Astrocyte of the cerebellum (primary cell): ENCODE measurements around the gene TCEANC2.

Source experiments
- DNase-seq: peaks from one replicate; pipeline ENCODE4 v3.0.0-alpha.2; 2011; ENCODE audit warnings: low read depth
- H3K4me3 ChIP-seq: 2 replicates; pipeline ENCODE4 v1.5.1; 2011; ENCODE audit warnings: mild to moderate bottlenecking, low read depth, low read length, moderate library complexity
- in situ Hi-C: cut with HindIII; loops from 2 replicates; pipeline ENCODE4 v1.10.0; 2017; ENCODE audit warnings: low sequenced_read_pairs
- TF ChIP-seq, protein P1 (sequence below): IDR thresholded peaks from 2 replicates; pipeline ENCODE4 v1.5.1; 2012; ENCODE audit warnings: low read length, low read depth, moderate library complexity, mild to moderate bottlenecking; ENCODE audit errors: missing control alignments

TCEANC2 gene

DNA sequence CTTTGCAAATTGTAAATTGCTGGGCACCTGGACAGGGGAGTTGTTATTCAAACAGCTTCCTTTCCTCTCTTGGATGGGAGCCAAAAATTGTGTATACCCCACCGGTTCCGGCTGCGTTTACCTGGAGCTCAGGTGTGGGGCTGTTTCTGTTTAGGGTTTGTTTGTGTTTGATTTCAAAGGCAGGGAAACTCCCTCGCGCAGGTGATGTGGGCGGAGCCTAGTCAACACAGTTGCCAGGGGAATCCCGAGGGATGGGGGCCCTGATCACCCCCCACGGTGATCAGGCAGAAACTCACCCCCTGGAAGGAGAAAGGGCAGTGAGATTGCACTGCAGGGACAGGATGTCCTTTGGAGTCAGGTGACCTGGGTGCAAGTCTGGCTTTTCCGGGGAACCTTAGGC is 71.1 kb downstream of the TCEANC2 start:
- DNase-seq, result no peak
- in situ Hi-C loops, result no loop called here

DNA sequence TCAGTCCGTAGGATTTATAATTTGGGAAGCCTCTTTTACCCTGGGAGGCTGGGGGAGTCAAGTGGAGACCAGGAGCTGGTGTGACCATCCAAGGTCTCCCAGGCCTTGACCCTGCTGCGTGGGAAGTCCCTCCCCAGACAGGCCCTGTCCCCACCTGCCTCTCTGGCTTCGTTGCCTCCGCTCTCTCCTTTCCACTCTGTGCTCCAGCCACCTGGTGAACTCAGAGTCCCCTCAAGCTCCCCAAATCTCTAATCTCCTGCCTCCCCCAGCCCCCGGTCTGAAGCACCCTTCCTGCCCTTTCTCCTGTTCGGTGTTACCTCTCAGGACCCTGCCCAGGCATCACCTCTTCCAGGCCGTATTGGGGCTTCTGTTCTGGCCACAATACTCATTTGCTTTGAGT is 71.5 kb downstream of the TCEANC2 start:
- TF ChIP-seq, protein P1, sequence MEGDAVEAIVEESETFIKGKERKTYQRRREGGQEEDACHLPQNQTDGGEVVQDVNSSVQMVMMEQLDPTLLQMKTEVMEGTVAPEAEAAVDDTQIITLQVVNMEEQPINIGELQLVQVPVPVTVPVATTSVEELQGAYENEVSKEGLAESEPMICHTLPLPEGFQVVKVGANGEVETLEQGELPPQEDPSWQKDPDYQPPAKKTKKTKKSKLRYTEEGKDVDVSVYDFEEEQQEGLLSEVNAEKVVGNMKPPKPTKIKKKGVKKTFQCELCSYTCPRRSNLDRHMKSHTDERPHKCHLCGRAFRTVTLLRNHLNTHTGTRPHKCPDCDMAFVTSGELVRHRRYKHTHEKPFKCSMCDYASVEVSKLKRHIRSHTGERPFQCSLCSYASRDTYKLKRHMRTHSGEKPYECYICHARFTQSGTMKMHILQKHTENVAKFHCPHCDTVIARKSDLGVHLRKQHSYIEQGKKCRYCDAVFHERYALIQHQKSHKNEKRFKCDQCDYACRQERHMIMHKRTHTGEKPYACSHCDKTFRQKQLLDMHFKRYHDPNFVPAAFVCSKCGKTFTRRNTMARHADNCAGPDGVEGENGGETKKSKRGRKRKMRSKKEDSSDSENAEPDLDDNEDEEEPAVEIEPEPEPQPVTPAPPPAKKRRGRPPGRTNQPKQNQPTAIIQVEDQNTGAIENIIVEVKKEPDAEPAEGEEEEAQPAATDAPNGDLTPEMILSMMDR, result no peak
- in situ Hi-C loops, result no loop called here
- H3K4me3 ChIP-seq, result no peak overlapping the region

More for the DNA sequence above, 71.1 kb downstream of the TCEANC2 start:
- TF ChIP-seq, protein P1, result no peak
- no peak overlapping the region for H3K4me3 ChIP-seq

DNA sequence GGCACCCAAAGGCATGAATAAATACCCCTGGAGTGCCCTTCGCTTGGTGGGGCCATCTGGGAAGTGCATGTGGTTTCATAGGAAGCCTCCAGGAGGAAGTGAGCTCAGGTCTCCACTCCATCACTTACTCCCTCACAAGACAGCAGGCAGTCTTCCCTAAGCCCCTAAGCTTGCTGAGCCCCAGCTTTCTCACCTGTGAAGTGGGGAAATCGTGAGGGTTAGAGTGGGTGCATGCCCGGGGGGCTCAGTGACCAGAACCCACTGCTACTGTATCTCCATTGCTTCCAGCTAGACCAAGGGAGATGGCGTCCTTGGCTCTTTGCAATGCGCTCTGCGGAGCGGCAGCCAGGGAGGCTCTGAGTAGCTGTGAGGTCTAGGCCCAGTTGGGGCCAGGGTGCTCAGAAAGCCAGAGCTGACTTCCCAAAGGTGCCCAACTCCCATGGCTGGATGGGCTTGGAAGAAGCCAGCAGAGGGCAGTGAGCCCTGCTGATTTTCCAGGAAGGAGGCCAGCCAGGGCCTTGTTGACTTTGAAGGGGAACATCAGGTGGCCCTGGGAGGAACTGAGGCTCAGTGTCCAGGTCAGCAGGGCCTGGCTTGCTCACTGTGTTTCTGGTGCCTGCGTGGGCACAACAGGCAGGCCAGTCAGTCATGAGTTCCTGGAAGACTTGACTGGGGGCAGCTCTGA is 72.1 kb downstream of the TCEANC2 start:
- in situ Hi-C loops, result no loop called here
- DNase-seq, result no peak
- TF ChIP-seq, protein P1, result peak; percentile 24
- H3K4me3 ChIP-seq, result no peak overlapping the region

More for the DNA sequence above, 71.5 kb downstream of the TCEANC2 start:
- DNase-seq, result no peak

DNA sequence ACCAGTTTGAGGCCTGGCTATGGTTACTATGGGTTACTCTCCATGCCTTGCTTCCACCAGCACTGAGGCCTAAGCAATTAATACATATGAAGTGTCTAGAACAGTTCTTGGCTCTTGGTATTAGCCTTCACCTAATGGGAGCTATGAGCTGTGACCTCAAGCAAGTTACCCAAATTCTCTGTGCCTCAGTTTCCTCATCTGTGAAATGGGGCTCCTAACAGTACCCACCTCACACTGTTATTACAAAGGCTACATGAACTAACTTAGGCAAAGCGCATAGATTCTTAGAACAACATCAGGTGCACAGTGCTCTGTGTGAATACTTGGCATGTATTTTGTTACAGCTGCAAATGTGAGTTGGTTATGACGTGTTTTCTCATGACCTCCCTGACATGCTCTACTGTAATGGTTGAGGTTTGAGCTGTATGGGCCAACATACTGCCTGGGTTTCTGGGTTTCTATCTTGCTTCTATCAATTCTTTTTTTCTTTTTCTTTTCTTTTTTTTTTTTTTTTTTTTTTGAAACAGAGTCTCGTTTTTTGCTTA is 72.9 kb downstream of the TCEANC2 start:
- no peak for DNase-seq
- H3K4me3 ChIP-seq, result no peak overlapping the region
- in situ Hi-C loops, result no loop called here

DNA sequence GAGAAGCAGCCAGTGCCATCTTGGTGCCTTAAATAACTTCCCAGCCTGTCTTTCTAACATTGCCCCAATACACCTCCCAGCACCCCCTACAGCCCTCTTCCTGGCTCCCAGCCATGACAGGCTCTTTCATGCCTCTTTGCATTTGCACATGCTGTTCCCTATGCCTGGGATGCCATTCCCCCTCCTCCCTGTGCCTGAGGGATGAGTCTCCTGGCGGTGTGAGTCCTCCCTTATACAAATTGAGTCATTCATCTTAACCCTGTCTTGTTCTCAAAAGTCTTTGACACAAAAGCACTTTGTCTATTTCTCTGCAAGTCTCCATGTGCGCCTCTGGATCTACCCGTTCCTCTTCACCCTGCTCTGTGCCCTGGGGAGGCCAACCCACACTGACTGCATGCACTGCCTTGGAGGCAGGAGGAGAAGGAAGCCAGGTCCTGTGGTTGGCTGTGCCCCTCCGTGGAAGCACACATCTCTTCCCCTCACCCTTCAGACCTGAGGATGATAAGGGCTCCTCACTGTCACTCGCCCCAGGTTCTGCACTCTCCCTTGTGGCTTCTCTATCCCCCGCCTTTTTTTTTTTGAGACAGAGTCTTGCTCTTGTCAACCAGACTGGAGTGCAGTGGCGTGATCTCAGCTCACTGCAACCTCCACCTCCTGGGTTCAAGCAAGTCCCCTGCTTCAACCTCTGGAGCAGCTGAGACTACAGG is 74.3 kb downstream of the TCEANC2 start:
- in situ Hi-C loops, result no loop called here
- no peak overlapping the region for H3K4me3 ChIP-seq
- TF ChIP-seq, protein P1, result no peak
- no peak for DNase-seq

More for the DNA sequence above, 72.9 kb downstream of the TCEANC2 start:
- TF ChIP-seq, protein P1, result no peak

DNA sequence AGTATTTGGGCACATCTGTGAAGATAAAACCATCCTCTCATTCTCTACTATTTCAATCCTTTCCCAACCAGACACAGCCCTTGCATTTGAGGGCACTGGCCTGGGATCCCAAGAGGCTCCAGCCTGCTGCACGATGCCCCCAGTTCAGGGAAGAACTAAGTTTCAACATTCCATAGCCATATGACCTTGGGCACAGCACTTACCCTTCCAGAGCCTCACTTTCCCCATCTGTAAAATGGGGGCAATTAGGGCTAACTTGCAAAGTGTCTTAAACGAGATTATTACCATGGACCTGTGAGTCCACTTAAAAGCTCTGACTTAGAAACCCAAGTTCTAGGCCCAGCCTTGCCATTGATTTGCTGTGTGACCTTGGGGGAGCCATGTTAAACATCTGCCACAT is 76.5 kb downstream of the TCEANC2 start:
- DNase-seq, result no peak
- in situ Hi-C loops, result no loop called here
- TF ChIP-seq, protein P1, result no peak
- H3K4me3 ChIP-seq, result no peak overlapping the region
